Neuron (in vitro differentiated cells): ENCODE results near the gene EFCAB10.
"Not testable (repeated sequence)": the region's sequence is repeated elsewhere in the genome, so short reads cannot be mapped to it uniquely, and the experiment has no call there.

Source experiments
- H2AFZ ChIP-seq: one replicate; pipeline ENCODE4 v1.6.1; 2013; ENCODE audit warnings: low read depth, mild to moderate bottlenecking, inconsistent platforms, low read length, moderate library complexity
- H3K27me3 ChIP-seq: one replicate; pipeline ENCODE4 v1.6.1; 2013; ENCODE audit warnings: low read length; ENCODE audit not compliant: insufficient read depth
- H3K36me3 ChIP-seq: one replicate; pipeline ENCODE4 v1.6.1; 2013; ENCODE audit warnings: low read length; ENCODE audit not compliant: insufficient read depth
- H3K4me1 ChIP-seq: one replicate; pipeline ENCODE4 v1.6.1; 2013; ENCODE audit warnings: low read length; ENCODE audit not compliant: insufficient read depth
- H3K4me3 ChIP-seq: 2 replicates; pipeline ENCODE4 v1.5.1; 2013; ENCODE audit warnings: mild to moderate bottlenecking, low read length, moderate library complexity
- H3K9me3 ChIP-seq: one replicate; pipeline ENCODE4 v1.6.1; 2013; ENCODE audit warnings: low read length

Gene EFCAB10

GRCh38 chr7:105538339-105538738 lies 43.0 kb downstream of the EFCAB10 start:
- peaks cover 58% of the 10 kb centered on the region for H3K36me3 ChIP-seq
- H3K9me3 ChIP-seq = no peaks in the 10 kb centered on the region
- H3K4me1 ChIP-seq = peaks cover 4% of the 10 kb centered on the region
- no peak overlapping the region for H3K4me3 ChIP-seq
- H3K27me3 ChIP-seq = no peaks in the 10 kb centered on the region
- no peak overlapping the region for H2AFZ ChIP-seq

DNA sequence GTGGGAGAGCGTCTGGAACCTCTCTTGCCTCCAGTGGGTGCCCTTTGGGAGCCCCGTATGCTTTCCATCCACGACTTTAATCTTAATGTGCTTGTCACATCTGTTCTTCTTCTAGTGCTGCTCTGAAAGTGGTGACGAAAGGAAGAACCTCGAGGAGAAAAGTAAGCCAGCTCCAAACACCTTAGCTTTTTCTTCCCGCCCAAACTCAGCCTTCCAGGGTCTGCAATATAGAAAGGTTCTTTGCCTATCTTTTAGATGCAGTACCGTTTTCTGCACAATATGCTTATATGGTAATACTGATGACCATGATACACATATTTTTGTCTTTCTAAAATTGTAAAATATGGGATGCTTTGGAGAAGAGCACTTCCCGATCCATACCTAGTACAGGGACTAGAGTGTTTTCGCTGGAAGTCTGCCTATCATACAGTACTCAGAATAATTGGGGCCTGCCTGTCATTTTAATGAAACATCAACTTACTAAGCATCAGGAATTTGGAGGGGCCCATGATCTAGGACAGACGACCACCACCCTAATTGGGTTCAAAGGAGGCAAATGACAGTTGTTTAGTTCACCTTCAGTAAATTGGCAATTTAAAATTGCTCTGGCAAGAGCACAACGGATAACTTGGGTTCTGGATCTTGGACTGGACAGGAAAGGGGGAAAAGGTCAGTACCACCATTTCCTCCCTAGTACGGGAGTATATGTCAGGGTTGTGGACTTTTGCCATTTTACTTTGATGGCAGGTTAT lies 48.4 kb downstream of the EFCAB10 start:
- no peaks in the 10 kb centered on the region for H3K27me3 ChIP-seq
- H3K36me3 ChIP-seq = peaks cover 19% of the 10 kb centered on the region
- H3K4me3 ChIP-seq = peak overlapping the region; percentile 83
- peak overlapping the region; percentile 36 for H2AFZ ChIP-seq
- peaks cover 13% of the 10 kb centered on the region for H3K4me1 ChIP-seq
- no peaks in the 10 kb centered on the region for H3K9me3 ChIP-seq

DNA sequence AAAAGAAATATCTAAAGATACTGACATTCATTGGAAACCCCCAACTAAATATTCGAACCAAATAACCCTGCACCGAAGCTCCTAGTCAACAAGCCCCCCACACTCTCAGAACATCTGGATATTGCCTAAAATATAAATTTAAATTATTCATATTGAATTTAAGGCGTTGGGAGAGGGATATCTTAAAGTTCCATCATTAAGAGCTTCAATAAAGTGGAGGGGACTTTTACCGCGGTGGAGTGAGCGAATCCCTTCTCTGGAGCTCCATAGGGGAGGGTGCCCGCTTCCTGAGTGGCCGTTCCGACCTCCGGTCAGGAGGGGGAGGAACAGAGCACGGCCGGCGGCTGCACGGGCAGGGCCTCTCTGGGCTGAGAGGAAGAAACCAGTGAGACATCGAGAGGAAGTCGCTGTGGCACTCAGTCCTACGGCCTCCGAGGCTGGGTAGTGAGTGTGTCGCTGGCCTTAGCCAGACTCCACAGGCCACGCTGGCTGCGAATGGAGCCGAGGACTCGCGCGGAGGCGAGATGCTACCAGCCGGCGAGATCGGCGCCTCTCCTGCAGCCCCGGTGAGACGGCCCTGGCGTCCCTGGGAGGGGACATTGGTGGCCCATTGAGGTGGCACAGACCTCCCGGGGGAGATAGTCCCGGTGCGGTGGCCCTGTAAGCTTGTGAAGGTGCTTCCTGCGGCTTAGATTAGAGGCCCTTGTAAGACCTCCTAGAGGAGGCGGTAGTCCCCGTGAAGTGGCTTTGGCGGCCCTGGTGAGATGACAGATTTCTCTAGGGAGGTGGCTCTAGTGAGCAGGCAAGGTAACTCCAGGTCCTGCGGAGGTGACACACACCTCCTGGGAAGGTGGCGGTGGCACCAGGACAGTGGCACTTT lies 49.3 kb downstream of the EFCAB10 start, which contains the start of gene RINT1:
Gene RINT1 (plus strand): TSS at position 410 of the 880 bp plus-strand sequence. CDS start 115 bp downstream, at position 525.
- peaks cover 10% of the 10 kb centered on the region for H3K36me3 ChIP-seq
- peak within 1 kb of the TSS; percentile 83 for H3K4me3 ChIP-seq
- H2AFZ ChIP-seq = peak within 1 kb of the TSS; percentile 92
- H3K4me1 ChIP-seq = peaks cover 13% of the 10 kb centered on the region
- no peaks in the 10 kb centered on the region for H3K9me3 ChIP-seq
- no peaks in the 10 kb centered on the region for H3K27me3 ChIP-seq

GRCh38 chr7:105530546-105530945 lies 50.7 kb downstream of the EFCAB10 start:
- H3K4me3 ChIP-seq = no peak overlapping the region

GRCh38 chr7:105530126-105530525 lies 51.2 kb downstream of the EFCAB10 start:
- Histone ChIP-seq H2AFZ (no peak overlapping the region), H3K36me3 (no peaks in the 10 kb centered on the region), H3K4me3 (no peak overlapping the region), H3K27me3 (no peaks in the 10 kb centered on the region), H3K4me1 (peaks cover 13% of the 10 kb centered on the region), H3K9me3 (no peaks in the 10 kb centered on the region)

More at GRCh38 chr7:105530546-105530945, 50.7 kb downstream of the EFCAB10 start:
- no peaks in the 10 kb centered on the region for H3K9me3 ChIP-seq
- H3K4me1 ChIP-seq = peaks cover 13% of the 10 kb centered on the region
- H2AFZ ChIP-seq = no peak overlapping the region
- H3K27me3 ChIP-seq = no peaks in the 10 kb centered on the region
- H3K36me3 ChIP-seq = no peaks in the 10 kb centered on the region

DNA sequence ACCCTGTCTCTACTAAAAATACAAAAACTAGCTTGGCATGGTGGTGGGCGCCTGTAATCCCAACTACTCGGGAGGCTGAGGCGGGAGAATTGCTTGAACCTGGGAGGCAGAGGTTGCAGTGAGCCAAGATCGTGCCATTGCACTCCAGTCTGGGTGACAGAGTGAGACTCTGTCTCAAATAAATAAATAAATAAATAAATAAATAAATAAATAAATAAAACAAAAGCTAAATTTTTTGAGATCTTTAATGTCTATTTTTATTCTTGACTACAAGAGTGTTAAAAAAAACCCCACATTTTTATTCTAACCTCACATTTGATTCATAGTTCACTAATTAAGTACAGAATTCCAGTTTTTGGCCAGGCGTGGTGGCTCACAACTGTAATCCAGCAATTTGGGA lies 53.6 kb downstream of the EFCAB10 start:
- not testable (repeated sequence) for H3K27me3 ChIP-seq, H2AFZ ChIP-seq, H3K9me3 ChIP-seq, H3K36me3 ChIP-seq, H3K4me1 ChIP-seq, H3K4me3 ChIP-seq

GRCh38 chr7:105524840-105525239 lies 56.5 kb downstream of the EFCAB10 start:
- peaks cover 8% of the 10 kb centered on the region for H3K4me1 ChIP-seq
- H3K36me3 ChIP-seq = no peaks in the 10 kb centered on the region
- no peak overlapping the region for H2AFZ ChIP-seq
- no peak overlapping the region for H3K4me3 ChIP-seq
- H3K9me3 ChIP-seq = no peaks in the 10 kb centered on the region
- no peaks in the 10 kb centered on the region for H3K27me3 ChIP-seq

DNA sequence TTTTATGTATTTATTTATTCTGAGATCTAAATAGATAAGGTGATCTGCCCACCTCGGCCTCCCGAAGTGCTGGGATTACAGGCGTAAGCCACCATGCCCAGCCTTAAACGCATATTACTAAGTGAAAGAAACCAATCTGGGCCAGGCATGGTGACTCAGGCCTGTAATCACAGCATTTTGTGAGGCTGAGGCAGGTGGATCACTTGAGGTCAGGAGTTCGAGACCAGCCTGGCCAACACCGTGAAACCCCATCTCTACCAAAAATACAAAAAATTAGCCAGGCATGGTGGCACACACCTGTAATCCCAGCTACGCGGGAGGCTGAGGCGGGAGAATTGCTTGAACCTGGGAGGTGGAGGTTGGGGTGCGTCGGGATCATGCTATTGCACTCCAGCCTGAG lies 56.9 kb downstream of the EFCAB10 start:
- not testable (repeated sequence) for H3K27me3 ChIP-seq, H3K4me1 ChIP-seq

GRCh38 chr7:105521717-105522463 lies 59.4 kb downstream of the EFCAB10 start, which contains the start of gene PUS7:
PUS7 (minus strand) TSS chr7:105522271; CDS start chr7:105508512, 13,759 bp downstream.
- peaks cover 8% of the 10 kb centered on the region for H3K36me3 ChIP-seq
- peaks cover 2% of the 10 kb centered on the region for H3K9me3 ChIP-seq
- H3K4me1 ChIP-seq = peaks cover 8% of the 10 kb centered on the region
- no peaks in the 10 kb centered on the region for H3K27me3 ChIP-seq
- H2AFZ ChIP-seq = peak within 1 kb of the TSS; percentile 92
- H3K4me3 ChIP-seq = peak within 1 kb of the TSS; percentile 59

More for the DNA sequence above, 56.9 kb downstream of the EFCAB10 start:
- H3K9me3 ChIP-seq, H2AFZ ChIP-seq, H3K36me3 ChIP-seq, H3K4me3 ChIP-seq: not testable (repeated sequence)

- Histone ChIP-seq H3K4me3 (peak overlapping the region; percentile 59), H3K27me3 (no peaks in the 10 kb centered on the region), H3K9me3 (peaks cover 2% of the 10 kb centered on the region), H2AFZ (peak overlapping the region; percentile 92), H3K36me3 (peaks cover 8% of the 10 kb centered on the region), H3K4me1 (peaks cover 8% of the 10 kb centered on the region)
Measured at GRCh38 chr7:105521027-105521716, 60.1 kb downstream of the EFCAB10 start.

DNA sequence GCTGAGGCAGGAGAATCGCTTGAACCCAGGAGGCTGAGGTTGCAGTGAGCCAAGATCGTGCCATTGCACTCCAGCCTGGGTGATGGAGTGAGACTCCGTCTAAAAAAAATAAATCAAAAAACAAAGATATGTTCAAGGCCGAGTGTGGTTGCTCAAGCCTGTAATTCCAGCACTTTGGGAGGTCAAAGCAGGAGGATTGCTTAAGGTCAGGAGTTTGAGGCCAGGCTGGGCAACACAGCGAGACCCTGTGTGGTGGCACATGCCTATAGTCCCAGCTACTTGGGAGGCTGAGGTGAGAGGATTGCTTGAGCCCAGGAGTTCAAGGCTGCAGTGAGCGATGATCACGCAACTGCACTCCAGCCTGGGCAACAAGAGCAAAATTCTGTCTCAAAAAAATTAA lies 60.7 kb downstream of the EFCAB10 start:
- H3K9me3 ChIP-seq, H3K36me3 ChIP-seq, H3K4me1 ChIP-seq, H2AFZ ChIP-seq, H3K27me3 ChIP-seq: not testable (repeated sequence)
- peak overlapping the region; percentile 59 for H3K4me3 ChIP-seq

DNA sequence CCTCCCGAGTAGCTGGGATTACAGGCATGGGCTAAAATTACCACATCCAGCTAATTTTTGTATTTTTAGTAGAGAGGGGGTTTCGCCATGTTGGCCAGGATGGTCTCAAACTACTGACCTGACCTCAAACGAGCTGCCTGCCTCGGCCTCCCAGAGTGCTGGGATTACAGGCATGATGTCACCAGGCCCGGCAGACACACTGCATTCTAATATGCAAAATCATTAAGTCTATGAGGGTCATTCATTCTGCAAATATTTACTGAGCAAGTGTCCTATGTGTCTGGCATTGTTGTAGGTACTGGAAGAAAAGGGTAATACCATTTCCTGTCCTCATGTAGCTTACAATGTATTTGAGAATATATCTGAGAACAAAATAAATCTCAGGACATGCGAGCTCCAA lies 61.9 kb downstream of the EFCAB10 start:
- Histone ChIP-seq H3K4me3 (no peak overlapping the region), H2AFZ (no peak overlapping the region), H3K4me1 (peaks cover 8% of the 10 kb centered on the region), H3K27me3 (no peaks in the 10 kb centered on the region), H3K9me3 (peaks cover 2% of the 10 kb centered on the region), H3K36me3 (peaks cover 8% of the 10 kb centered on the region)
